ENCODE measurements around the gene TLE2. TPM values are rescaled to one million over a fixed set of nuclear protein-coding genes. Genes with fewer than 3 reads are reported as not detected.

The TLE2 gene
- 10 to 100 TPM in 2 of 4 donors, 1 to 10 TPM in 2; 3.8 to 66.0 (median 12.3) TPM for polyA plus RNA-seq
- long read RNA-seq, donor 1 = 0 reads
- long read RNA-seq, donor 2 = 0 reads
- long read RNA-seq, donor 3, partial matches to known transcripts = 0 of 2 reads
- long read RNA-seq, donor 3, other reads (novel, unspliced or antisense) = 0 of 2 reads
- long read RNA-seq, donor 4 = 0 reads
- long read RNA-seq, donor 5 = 0 reads
- long read RNA-seq, donor 6 = 0 reads
- long read RNA-seq, donor 7, partial matches to known transcripts = 13 of 15 reads
- long read RNA-seq, donor 7, other reads (novel, unspliced or antisense) = 0 of 15 reads
- long read RNA-seq, donor 8 = 0 reads
- long read RNA-seq, donor 9 = 0 reads
- long read RNA-seq, donor 10, partial matches to known transcripts = 6 of 10 reads
- long read RNA-seq, donor 10, other reads (novel, unspliced or antisense) = 0 of 10 reads

GRCh38 chr19:3029065-3029923 is at the start of gene TLE2:
TLE2 (minus strand) TSS chr19:3029280; CDS start chr19:3028904, 376 bp downstream.
- Histone ChIP-seq H3K9me3 (ENCODE audit: control insufficient read depth in 2 of 2, insufficient read depth in 1 of 2, low read depth in 1 of 2, low read length in 1 of 2) (no peaks in the 10 kb centered on the region), H3K36me3 (ENCODE audit: control insufficient read depth in 3 of 3, insufficient read depth in 2 of 3, low read depth in 1 of 3, low read length in 3 of 3) (peaks cover 0 to 8% (median 0%) of the 10 kb centered on the region in 3 donors), H3K4me3 (ENCODE audit: low read depth in 1 of 3, low read length in 3 of 3) (peak within 1 kb of the TSS; percentile 60 to 72 (median 60)), H3K27ac (ENCODE audit: low read depth in 1 of 3, low read length in 2 of 3) (peak within 1 kb of the TSS in 2 of 3 donors; percentile 6 to 73), H3K4me1 (ENCODE audit: control insufficient read depth in 3 of 3, insufficient read depth in 2 of 3, low read depth in 1 of 3, low read length in 2 of 3) (peaks cover 0 to 27% (median 2%) of the 10 kb centered on the region in 3 donors), H3K27me3 (ENCODE audit: control insufficient read depth in 3 of 3, insufficient read depth in 3 of 3, low read length in 3 of 3) (peaks cover 6 to 12% (median 7%) of the 10 kb centered on the region in 3 donors)
- FAIRE-seq = no peak
- 3 to 5% (median 3%) methylated on average over 29 to 84 of the region's 85 CpGs for WGBS, 3 donors
- no peak for DNase-seq

- Histone ChIP-seq H3K4me1 (ENCODE audit: control insufficient read depth in 3 of 3, insufficient read depth in 2 of 3, low read depth in 1 of 3, low read length in 2 of 3) (peaks cover 0 to 19% (median 0%) of the 10 kb centered on the region in 3 donors), H3K27me3 (ENCODE audit: control insufficient read depth in 3 of 3, insufficient read depth in 3 of 3, low read length in 3 of 3) (no peaks in the 10 kb centered on the region), H3K4me3 (ENCODE audit: low read depth in 1 of 3, low read length in 3 of 3) (peak overlapping the region in 1 of 3 donors; percentile 10), H3K36me3 (ENCODE audit: control insufficient read depth in 3 of 3, insufficient read depth in 2 of 3, low read depth in 1 of 3, low read length in 3 of 3) (no peaks in the 10 kb centered on the region), H3K9me3 (ENCODE audit: control insufficient read depth in 2 of 2, insufficient read depth in 1 of 2, low read depth in 1 of 2, low read length in 1 of 2) (no peaks in the 10 kb centered on the region), H3K27ac (ENCODE audit: low read depth in 1 of 3, low read length in 2 of 3) (no peak overlapping the region)
- WGBS, 3 donors = 6 to 12% (median 9%) methylated on average over 39 to 41 of the region's 41 CpGs
- FAIRE-seq (no peak), DNase-seq (peak; percentile 56 to 82)
Measured at GRCh38 chr19:3075605-3076431, 46.7 kb upstream of the TLE2 start.

DNA sequence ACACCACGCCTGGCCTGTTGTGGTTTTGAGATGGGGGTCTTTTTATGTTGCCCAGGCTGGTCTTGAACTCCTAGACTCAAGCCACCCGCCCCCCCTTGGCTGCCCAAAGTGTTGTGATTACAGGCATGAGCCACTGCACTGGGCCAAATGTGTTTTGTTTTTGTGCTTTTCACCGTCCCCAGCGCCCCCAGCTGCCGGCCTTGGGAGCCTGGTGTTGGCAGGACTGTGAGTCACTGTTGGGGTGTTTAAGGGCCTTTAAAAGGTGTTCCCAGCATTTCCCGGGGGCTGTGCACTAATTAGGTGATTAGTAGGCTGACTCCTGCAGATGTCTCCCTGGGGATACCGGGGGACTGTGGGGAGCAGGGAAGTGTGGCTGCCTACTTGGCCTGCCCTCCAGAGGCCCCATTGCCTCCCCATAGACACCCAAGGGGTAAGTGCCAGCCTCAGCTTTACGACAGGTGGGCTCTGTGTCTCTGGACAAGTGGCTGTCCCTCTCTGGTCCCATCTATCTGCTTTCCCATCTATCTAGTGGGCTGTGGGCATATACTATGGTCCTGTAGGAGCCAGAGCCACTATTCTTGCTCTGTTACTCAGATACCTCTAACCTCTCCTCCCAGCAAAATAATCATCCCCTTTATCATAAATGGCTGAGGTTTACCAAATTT is 45.0 kb upstream of the TLE2 start:
- no peaks in the 10 kb centered on the region for H3K9me3 ChIP-seq (ENCODE audit: control insufficient read depth in 2 of 2, insufficient read depth in 1 of 2, low read depth in 1 of 2, low read length in 1 of 2)
- peaks cover 0 to 13% (median 0%) of the 10 kb centered on the region in 3 donors for H3K4me1 ChIP-seq (ENCODE audit: control insufficient read depth in 3 of 3, insufficient read depth in 2 of 3, low read depth in 1 of 3, low read length in 2 of 3)
- no peaks in the 10 kb centered on the region for H3K36me3 ChIP-seq (ENCODE audit: control insufficient read depth in 3 of 3, insufficient read depth in 2 of 3, low read depth in 1 of 3, low read length in 3 of 3)
- H3K27ac ChIP-seq (ENCODE audit: low read depth in 1 of 3, low read length in 2 of 3) = no peak overlapping the region
- no peak overlapping the region for H3K4me3 ChIP-seq (ENCODE audit: low read depth in 1 of 3, low read length in 3 of 3)
- no peaks in the 10 kb centered on the region for H3K27me3 ChIP-seq (ENCODE audit: control insufficient read depth in 3 of 3, insufficient read depth in 3 of 3, low read length in 3 of 3)
- WGBS, 3 donors = 45 to 59% (median 47%) methylated on average over 8 of the region's 8 CpGs
- DNase-seq (no peak), FAIRE-seq (no peak)

- H3K4me1 ChIP-seq (ENCODE audit: control insufficient read depth in 3 of 3, insufficient read depth in 2 of 3, low read depth in 1 of 3, low read length in 2 of 3) = peaks cover 0 to 15% (median 0%) of the 10 kb centered on the region in 3 donors
- no peak overlapping the region for H3K4me3 ChIP-seq (ENCODE audit: low read depth in 1 of 3, low read length in 3 of 3)
- no peaks in the 10 kb centered on the region for H3K27me3 ChIP-seq (ENCODE audit: control insufficient read depth in 3 of 3, insufficient read depth in 3 of 3, low read length in 3 of 3)
- no peaks in the 10 kb centered on the region for H3K9me3 ChIP-seq (ENCODE audit: control insufficient read depth in 2 of 2, insufficient read depth in 1 of 2, low read depth in 1 of 2, low read length in 1 of 2)
- H3K36me3 ChIP-seq (ENCODE audit: control insufficient read depth in 3 of 3, insufficient read depth in 2 of 3, low read depth in 1 of 3, low read length in 3 of 3) = no peaks in the 10 kb centered on the region
- no peak for FAIRE-seq
- H3K27ac ChIP-seq (ENCODE audit: low read depth in 1 of 3, low read length in 2 of 3) = no peak overlapping the region
- WGBS, 3 donors = 41 to 42% (median 42%) methylated on average over 3 of the region's 3 CpGs
- DNase-seq = peak in 1 of 2 donors; percentile 69
Measured at GRCh38 chr19:3073159-3073563, 44.1 kb upstream of the TLE2 start.

DNA sequence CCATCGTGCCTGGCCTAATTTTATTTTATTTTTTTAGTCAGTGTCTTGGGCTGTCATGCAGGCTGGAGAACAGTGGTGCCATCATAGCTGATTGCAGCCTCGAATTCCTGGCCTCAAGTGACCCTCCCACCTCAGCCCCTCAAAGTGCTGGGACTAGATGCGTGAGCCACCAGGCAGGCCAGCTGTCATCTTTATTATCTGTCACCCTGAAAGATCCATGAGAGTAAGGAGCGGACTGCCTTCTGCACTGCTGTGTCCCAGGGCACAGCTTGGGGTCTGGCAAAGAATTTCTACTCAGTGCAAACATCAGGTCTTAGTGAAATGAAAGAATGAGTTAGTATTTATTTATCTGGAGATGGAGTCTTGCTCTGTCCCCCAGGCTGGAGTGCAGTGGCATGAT is 42.7 kb upstream of the TLE2 start:
- Histone ChIP-seq H3K4me3 (ENCODE audit: low read depth in 1 of 3, low read length in 3 of 3) (no peak overlapping the region), H3K9me3 (ENCODE audit: control insufficient read depth in 2 of 2, insufficient read depth in 1 of 2, low read depth in 1 of 2, low read length in 1 of 2) (no peaks in the 10 kb centered on the region), H3K27me3 (ENCODE audit: control insufficient read depth in 3 of 3, insufficient read depth in 3 of 3, low read length in 3 of 3) (no peaks in the 10 kb centered on the region), H3K36me3 (ENCODE audit: control insufficient read depth in 3 of 3, insufficient read depth in 2 of 3, low read depth in 1 of 3, low read length in 3 of 3) (no peaks in the 10 kb centered on the region), H3K27ac (ENCODE audit: low read depth in 1 of 3, low read length in 2 of 3) (no peak overlapping the region), H3K4me1 (ENCODE audit: control insufficient read depth in 3 of 3, insufficient read depth in 2 of 3, low read depth in 1 of 3, low read length in 2 of 3) (peaks cover 0 to 23% (median 0%) of the 10 kb centered on the region in 3 donors)
- WGBS, 3 donors = 75 to 76% (median 76%) methylated on average over 4 of the region's 4 CpGs
- FAIRE-seq = no peak
- no peak for DNase-seq

GRCh38 chr19:3068071-3068470 is 39.0 kb upstream of the TLE2 start:
- 65 to 79% (median 67%) methylated on average over 18 to 21 of the region's 21 CpGs for WGBS, 3 donors

GRCh38 chr19:3067563-3067962 is 38.5 kb upstream of the TLE2 start:
- H3K27ac ChIP-seq (ENCODE audit: low read depth in 1 of 3, low read length in 2 of 3) = peak overlapping the region in 1 of 3 donors; percentile 58
- DNase-seq (no peak), FAIRE-seq (no peak)
- H3K4me1 ChIP-seq (ENCODE audit: control insufficient read depth in 3 of 3, insufficient read depth in 2 of 3, low read depth in 1 of 3, low read length in 2 of 3) = peaks cover 0 to 30% (median 0%) of the 10 kb centered on the region in 3 donors
- H3K4me3 ChIP-seq (ENCODE audit: low read depth in 1 of 3, low read length in 3 of 3) = no peak overlapping the region
- H3K36me3 ChIP-seq (ENCODE audit: control insufficient read depth in 3 of 3, insufficient read depth in 2 of 3, low read depth in 1 of 3, low read length in 3 of 3) = no peaks in the 10 kb centered on the region
- H3K9me3 ChIP-seq (ENCODE audit: control insufficient read depth in 2 of 2, insufficient read depth in 1 of 2, low read depth in 1 of 2, low read length in 1 of 2) = no peaks in the 10 kb centered on the region
- H3K27me3 ChIP-seq (ENCODE audit: control insufficient read depth in 3 of 3, insufficient read depth in 3 of 3, low read length in 3 of 3) = no peaks in the 10 kb centered on the region
- WGBS, 3 donors = 82 to 87% (median 85%) methylated on average over 9 of the region's 9 CpGs

More at GRCh38 chr19:3068071-3068470, 39.0 kb upstream of the TLE2 start:
- FAIRE-seq = no peak
- H3K9me3 ChIP-seq (ENCODE audit: control insufficient read depth in 2 of 2, insufficient read depth in 1 of 2, low read depth in 1 of 2, low read length in 1 of 2) = no peaks in the 10 kb centered on the region
- peak overlapping the region in 1 of 3 donors; percentile 60 for H3K27ac ChIP-seq (ENCODE audit: low read depth in 1 of 3, low read length in 2 of 3)
- H3K4me3 ChIP-seq (ENCODE audit: low read depth in 1 of 3, low read length in 3 of 3) = no peak overlapping the region
- no peaks in the 10 kb centered on the region for H3K27me3 ChIP-seq (ENCODE audit: control insufficient read depth in 3 of 3, insufficient read depth in 3 of 3, low read length in 3 of 3)
- H3K36me3 ChIP-seq (ENCODE audit: control insufficient read depth in 3 of 3, insufficient read depth in 2 of 3, low read depth in 1 of 3, low read length in 3 of 3) = no peaks in the 10 kb centered on the region
- peak in 1 of 2 donors; percentile 77 for DNase-seq
- peaks cover 0 to 25% (median 0%) of the 10 kb centered on the region in 3 donors for H3K4me1 ChIP-seq (ENCODE audit: control insufficient read depth in 3 of 3, insufficient read depth in 2 of 3, low read depth in 1 of 3, low read length in 2 of 3)
